SJCRH30 (cell line): Measurements from ENCODE around the gene DEFB123. TPM values are rescaled to one million over a fixed set of nuclear protein-coding genes. Genes with fewer than 3 reads are reported as not detected.
"Not testable (repeated sequence)": the region's sequence is repeated elsewhere in the genome, so short reads cannot be mapped to it uniquely, and the experiment has no call there.

Experiments
- DNase-seq, 2 experiments: peaks; one replicate each; pipeline ENCODE4 v3.0.0-alpha.2; 2015 to 2020
- H3K27ac ChIP-seq: fragments of 250-450 bp; sonication (Bioruptor Pico); 2 replicates; pipeline ENCODE4 v1.5.1; 2020; ENCODE audit warnings: mild to moderate bottlenecking, moderate library complexity
- H3K27me3 ChIP-seq: fragments of 250-450 bp; sonication (Bioruptor Pico); 2 replicates; pipeline ENCODE4 v1.5.1; 2020; ENCODE audit warnings: mild to moderate bottlenecking, moderate library complexity
- H3K36me3 ChIP-seq: fragments of 250-450 bp; sonication (Bioruptor Pico); 2 replicates; pipeline ENCODE4 v1.5.1; 2020; ENCODE audit warnings: mild to moderate bottlenecking, moderate library complexity
- H3K4me1 ChIP-seq: fragments of 250-450 bp; sonication (Bioruptor Pico); 2 replicates; pipeline ENCODE4 v1.5.1; 2020; ENCODE audit warnings: mild to moderate bottlenecking, moderate library complexity
- H3K4me3 ChIP-seq: fragments of 250-450 bp; sonication (Bioruptor Pico); 2 replicates; pipeline ENCODE4 v1.5.1; 2020; ENCODE audit warnings: mild to moderate bottlenecking, moderate library complexity
- H3K9me3 ChIP-seq: fragments of 250-450 bp; sonication (Bioruptor Pico); replicated peaks from 2 replicates; pipeline ENCODE4 v1.5.1; 2020; ENCODE audit warnings: mild to moderate bottlenecking, moderate library complexity
- total RNA-seq: library from RNA; depleted of rRNA; stranded (reverse); fragments of >200 nt; shearing (Covaris generic); gene quantifications from 2 replicates; pipeline ENCODE4 v1.2.3, GENCODE V29; 2014; rRNA removed

DEFB123 gene
- total RNA-seq: not detected in 2 replicates

GRCh38 chr20:31440012-31440659 lies at the start of gene DEFB123:
DEFB123 (plus strand) TSS chr20:31440632; CDS start chr20:31440699, 67 bp downstream.
- peaks cover 8% of the 10 kb centered on the region for H3K27me3 ChIP-seq
- no peaks in the 10 kb centered on the region for H3K4me1 ChIP-seq
- H3K27ac ChIP-seq: no peak within 1 kb of the TSS
- no peaks in the 10 kb centered on the region for H3K9me3 ChIP-seq
- no peak within 1 kb of the TSS for H3K4me3 ChIP-seq
- DNase-seq: no peak
- H3K36me3 ChIP-seq: no peaks in the 10 kb centered on the region

GRCh38 chr20:31392836-31393235 lies 47.6 kb upstream of the DEFB123 start:
- Histone ChIP-seq H3K9me3 (no peaks in the 10 kb centered on the region), H3K4me3 (no peak overlapping the region), H3K27me3 (no peaks in the 10 kb centered on the region)

GRCh38 chr20:31394900-31395299 lies 45.5 kb upstream of the DEFB123 start:
- Histone ChIP-seq H3K4me3 (no peak overlapping the region), H3K27ac (no peak overlapping the region), H3K27me3 (no peaks in the 10 kb centered on the region), H3K36me3 (no peaks in the 10 kb centered on the region), H3K9me3 (no peaks in the 10 kb centered on the region), H3K4me1 (no peaks in the 10 kb centered on the region)
- DNase-seq: no peak

More at GRCh38 chr20:31392836-31393235, 47.6 kb upstream of the DEFB123 start:
- Histone ChIP-seq H3K27ac (no peak overlapping the region), H3K36me3 (no peaks in the 10 kb centered on the region), H3K4me1 (no peaks in the 10 kb centered on the region)
- no peak for DNase-seq

- Histone ChIP-seq H3K4me3 (no peak overlapping the region), H3K36me3 (no peaks in the 10 kb centered on the region), H3K27ac (no peak overlapping the region), H3K4me1 (no peaks in the 10 kb centered on the region), H3K9me3 (no peaks in the 10 kb centered on the region), H3K27me3 (peaks cover 3% of the 10 kb centered on the region; the same call in 1 of the 2 replicates)
- no peak for DNase-seq
Measured at GRCh38 chr20:31403886-31404285, 36.5 kb upstream of the DEFB123 start.

GRCh38 chr20:31406115-31406514 lies 34.3 kb upstream of the DEFB123 start, which contains the start of gene DEFB121:
DEFB121 (minus strand) TSS chr20:31406215; CDS start chr20:31406152, 63 bp downstream.
- peaks cover 3% of the 10 kb centered on the region; the same call in 1 of the 2 replicates for H3K27me3 ChIP-seq
- peaks cover 5% of the 10 kb centered on the region; the same call in 1 of the 2 replicates for H3K9me3 ChIP-seq
- no peaks in the 10 kb centered on the region for H3K36me3 ChIP-seq
- no peak within 1 kb of the TSS for H3K4me3 ChIP-seq
- no peaks in the 10 kb centered on the region for H3K4me1 ChIP-seq
- DNase-seq: no peak
- no peak within 1 kb of the TSS for H3K27ac ChIP-seq

GRCh38 chr20:31410011-31410410 lies 30.4 kb upstream of the DEFB123 start:
- DNase-seq: no peak
- Histone ChIP-seq H3K27ac (no peak overlapping the region), H3K27me3 (peaks cover 4% of the 10 kb centered on the region; the same call in 1 of the 2 replicates), H3K36me3 (no peaks in the 10 kb centered on the region), H3K9me3 (peaks cover 5% of the 10 kb centered on the region; the same call in 1 of the 2 replicates), H3K4me3 (no peak overlapping the region), H3K4me1 (no peaks in the 10 kb centered on the region)

- Histone ChIP-seq H3K9me3 (peaks cover 5% of the 10 kb centered on the region; the same call in 1 of the 2 replicates), H3K4me1 (no peaks in the 10 kb centered on the region), H3K27me3 (0 out of 2 replicates have a peak, but pooled peaks cover 4% of the 10 kb centered on the region), H3K4me3 (no peak overlapping the region), H3K27ac (no peak overlapping the region), H3K36me3 (no peaks in the 10 kb centered on the region)
- DNase-seq: no peak
Measured at GRCh38 chr20:31414381-31414780, 26.1 kb upstream of the DEFB123 start.

- no peak overlapping the region for H3K4me3 ChIP-seq
- DNase-seq: no peak
- no peaks in the 10 kb centered on the region for H3K36me3 ChIP-seq
- no peaks in the 10 kb centered on the region for H3K4me1 ChIP-seq
- 0 out of 2 replicates have a peak, but pooled peaks cover 4% of the 10 kb centered on the region for H3K27me3 ChIP-seq
- no peaks in the 10 kb centered on the region for H3K9me3 ChIP-seq
- H3K27ac ChIP-seq: no peak overlapping the region
Measured at GRCh38 chr20:31415653-31416052, 24.8 kb upstream of the DEFB123 start.

GRCh38 chr20:31418307-31418706 lies 22.1 kb upstream of the DEFB123 start:
- Histone ChIP-seq H3K4me1 (no peaks in the 10 kb centered on the region), H3K27ac (no peak overlapping the region), H3K27me3 (0 out of 2 replicates have a peak, but pooled peaks cover 2% of the 10 kb centered on the region), H3K36me3 (no peaks in the 10 kb centered on the region), H3K9me3 (no peaks in the 10 kb centered on the region), H3K4me3 (no peak overlapping the region)
- DNase-seq: no peak

GRCh38 chr20:31425797-31426196 lies 14.6 kb upstream of the DEFB123 start:
- Histone ChIP-seq H3K9me3 (no peaks in the 10 kb centered on the region), H3K4me1 (no peaks in the 10 kb centered on the region), H3K27ac (no peak overlapping the region), H3K27me3 (no peaks in the 10 kb centered on the region), H3K4me3 (no peak overlapping the region), H3K36me3 (no peaks in the 10 kb centered on the region)
- DNase-seq: no peak

- not testable (repeated sequence) for H3K36me3 ChIP-seq, DNase-seq, H3K27me3 ChIP-seq, H3K27ac ChIP-seq, H3K4me3 ChIP-seq, H3K4me1 ChIP-seq, H3K9me3 ChIP-seq
Measured at GRCh38 chr20:31426891-31427551, 13.4 kb upstream of the DEFB123 start.

- H3K4me3 ChIP-seq, DNase-seq, H3K27ac ChIP-seq, H3K27me3 ChIP-seq, H3K9me3 ChIP-seq, H3K36me3 ChIP-seq, H3K4me1 ChIP-seq: not testable (repeated sequence)
Measured at GRCh38 chr20:31427576-31427975, 12.9 kb upstream of the DEFB123 start.

- Histone ChIP-seq H3K4me1 (no peaks in the 10 kb centered on the region), H3K27ac (no peak overlapping the region), H3K36me3 (no peaks in the 10 kb centered on the region), H3K9me3 (no peaks in the 10 kb centered on the region), H3K27me3 (0 out of 2 replicates have a peak, but pooled peaks cover 3% of the 10 kb centered on the region), H3K4me3 (no peak overlapping the region)
- peak in 1 of 2 experiments; percentile 41 for DNase-seq
Measured at GRCh38 chr20:31430568-31431115, 9.8 kb upstream of the DEFB123 start.

- Histone ChIP-seq H3K36me3 (no peaks in the 10 kb centered on the region), H3K9me3 (no peaks in the 10 kb centered on the region), H3K27ac (no peak overlapping the region), H3K4me1 (no peaks in the 10 kb centered on the region), H3K27me3 (no peaks in the 10 kb centered on the region), H3K4me3 (no peak overlapping the region)
- no peak for DNase-seq
Measured at GRCh38 chr20:31446084-31446819, 5.8 kb downstream of the DEFB123 start.
